ENCODE results near the gene GFOD1.
"Not testable (repeated sequence)": the region's sequence is repeated elsewhere in the genome, so short reads cannot be mapped to it uniquely, and the experiment has no call there.

The GFOD1 gene

GRCh38 chr6:13450628-13451027 is 36.8 kb downstream of the GFOD1 start:
- Histone ChIP-seq H3K4me3 (no peak overlapping the region), H3K27ac (no peak overlapping the region)

- peak overlapping the region in 5 of 21 experiments; percentile 10 to 56 (median 25) for H3K27ac ChIP-seq
- no peak overlapping the region for H3K4me3 ChIP-seq
These were observed 39.3 kb downstream of the GFOD1 start for GRCh38 chr6:13447949-13448724.

DNA sequence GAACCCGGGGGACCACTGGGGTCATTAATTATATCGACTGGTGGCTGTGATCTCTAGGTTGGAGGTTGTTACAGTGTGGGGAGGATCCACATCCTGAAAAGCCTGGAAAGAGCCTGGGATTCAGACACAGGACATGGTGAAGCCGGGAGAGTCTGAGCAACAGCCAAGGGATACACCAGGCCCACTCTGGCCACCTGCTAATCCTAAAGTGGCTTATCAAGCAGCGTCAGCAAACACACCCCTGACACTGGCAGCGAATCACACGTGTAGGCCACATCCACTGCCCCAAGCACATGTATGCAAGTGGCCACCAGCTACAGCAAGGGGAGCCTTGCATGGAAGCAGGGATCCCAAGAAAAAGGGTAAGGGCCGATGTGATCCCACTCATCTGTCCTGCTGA is 41.0 kb downstream of the GFOD1 start:
- H3K4me3 ChIP-seq = no peak overlapping the region
- no peak overlapping the region for H3K27ac ChIP-seq

DNA sequence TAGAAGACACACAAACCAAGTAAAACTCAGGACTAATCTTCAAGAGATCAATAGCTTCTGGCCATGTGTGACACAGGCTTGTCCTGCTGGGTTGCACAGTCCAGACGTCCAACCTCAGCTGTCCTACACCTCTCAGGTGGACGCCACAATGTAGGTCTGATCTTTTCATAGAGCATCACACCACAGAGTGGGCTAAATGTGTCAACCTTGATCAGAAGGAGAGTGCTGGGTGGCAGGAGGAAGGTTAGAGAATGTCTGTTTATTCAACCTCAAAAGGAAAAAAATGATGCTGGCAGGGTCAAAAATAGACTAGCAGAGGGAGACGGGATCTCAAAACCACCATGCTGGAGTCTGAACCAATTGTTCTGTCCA is 41.7 kb downstream of the GFOD1 start:
- peak overlapping the region in 1 of 21 experiments; percentile 22 for H3K27ac ChIP-seq
- no peak overlapping the region for H3K4me3 ChIP-seq

GRCh38 chr6:13445005-13445743 is 42.2 kb downstream of the GFOD1 start:
- no peak overlapping the region for H3K4me3 ChIP-seq
- H3K27ac ChIP-seq = peak overlapping the region in 2 of 21 experiments; percentile 12 to 22

GRCh38 chr6:13444604-13445003 is 42.8 kb downstream of the GFOD1 start:
- Histone ChIP-seq H3K4me3 (no peak overlapping the region), H3K27ac (no peak overlapping the region)

GRCh38 chr6:13443978-13444377 is 43.4 kb downstream of the GFOD1 start:
- H3K27ac ChIP-seq, H3K4me3 ChIP-seq: not testable (repeated sequence)

DNA sequence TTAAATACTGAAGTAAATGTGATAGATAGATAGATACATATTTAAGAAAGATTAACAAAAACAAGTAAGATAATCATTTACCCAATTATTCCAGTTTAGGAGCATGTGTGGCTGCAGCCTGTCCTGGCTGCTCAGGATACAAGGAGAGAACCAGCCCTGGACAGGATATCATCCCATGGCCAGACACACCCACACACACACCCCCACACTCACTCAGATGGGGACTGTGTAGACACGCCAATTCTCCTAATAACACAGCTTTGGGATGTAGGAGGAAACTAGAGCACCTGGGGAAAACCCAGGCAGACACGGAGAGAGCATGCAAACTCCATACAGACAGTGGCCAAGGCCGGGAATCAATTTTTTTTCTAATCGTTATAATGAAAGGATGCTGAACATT is 45.6 kb downstream of the GFOD1 start:
- no peak overlapping the region for H3K4me3 ChIP-seq

DNA sequence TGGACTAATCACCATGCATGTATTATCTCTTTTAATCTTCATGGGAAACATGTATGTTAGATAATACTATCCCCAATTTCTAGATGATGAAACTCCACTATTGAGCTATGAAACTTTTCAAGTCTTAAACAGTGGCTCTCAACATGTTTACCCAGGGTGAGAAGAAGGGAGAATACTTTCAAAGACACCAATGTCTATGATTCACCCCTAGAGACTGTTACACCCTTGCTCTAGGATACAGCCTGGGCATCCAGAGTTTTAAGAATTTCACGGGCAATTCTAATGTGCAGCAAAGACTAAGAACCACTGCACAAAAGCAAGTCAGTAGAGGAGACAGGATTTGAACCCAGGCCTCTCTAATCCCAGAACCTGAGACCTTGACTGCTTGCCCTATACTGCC is 47.8 kb downstream of the GFOD1 start:
- no peak overlapping the region for H3K27ac ChIP-seq
- no peak overlapping the region for H3K4me3 ChIP-seq

More for the DNA sequence above, 45.6 kb downstream of the GFOD1 start:
- H3K27ac ChIP-seq = no peak overlapping the region

DNA sequence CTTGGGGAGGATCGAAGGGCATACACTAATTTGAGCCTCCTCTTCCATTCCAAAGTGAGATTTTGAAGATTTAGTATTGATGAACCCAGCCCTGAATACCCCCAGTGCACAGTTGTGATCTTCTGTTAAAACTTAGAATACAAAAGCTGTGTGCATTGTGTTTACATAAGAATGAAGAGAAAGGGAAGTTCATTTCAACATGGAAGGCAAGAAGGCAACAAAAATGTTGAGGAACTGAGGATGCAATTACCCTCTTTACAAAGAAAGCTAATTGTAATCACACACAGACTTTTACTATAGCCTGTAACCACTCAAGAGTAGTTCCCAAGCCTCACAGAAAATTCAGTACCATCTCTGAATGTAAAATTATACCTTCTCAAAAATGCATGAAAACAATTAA is 49.3 kb downstream of the GFOD1 start:
- Histone ChIP-seq H3K4me3 (no peak overlapping the region), H3K27ac (no peak overlapping the region)

DNA sequence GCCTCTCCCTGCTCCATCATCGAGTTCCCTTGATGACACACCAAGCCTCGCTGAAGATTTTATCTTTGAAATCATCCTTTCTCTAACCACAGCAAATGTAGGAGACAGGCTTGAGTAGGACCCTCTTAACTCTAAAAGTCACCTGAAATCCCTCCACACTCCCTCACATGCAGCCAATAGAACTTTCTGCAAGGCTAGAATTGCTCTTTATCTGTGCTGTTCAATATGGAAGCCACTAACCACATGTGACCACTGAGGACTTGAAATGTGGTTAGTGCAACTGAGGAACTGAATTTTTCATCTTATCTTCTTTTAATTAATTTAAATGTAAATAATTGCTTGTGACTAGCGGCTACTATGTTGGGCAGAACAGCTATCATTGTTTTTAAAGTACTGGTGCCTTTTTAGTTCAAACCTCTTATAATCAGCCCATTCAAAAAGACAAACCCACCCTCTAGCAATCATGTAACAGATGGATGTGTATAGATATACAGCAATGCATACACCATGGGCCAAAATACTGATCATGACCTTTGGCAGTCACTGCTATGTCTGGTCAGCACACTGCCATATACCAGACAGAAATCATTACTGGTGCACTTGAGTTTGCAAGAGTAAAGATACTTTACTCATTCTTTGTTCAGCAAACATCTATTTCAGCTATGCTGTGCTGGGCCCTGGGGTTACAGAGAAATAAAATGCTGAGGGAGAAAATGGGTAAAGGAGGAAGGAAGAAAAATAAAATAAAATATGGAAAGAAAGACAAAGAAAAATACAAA is 50.0 kb downstream of the GFOD1 start:
- no peak overlapping the region for H3K4me3 ChIP-seq
- H3K27ac ChIP-seq = no peak overlapping the region

- no peak overlapping the region for H3K27ac ChIP-seq
- H3K4me3 ChIP-seq = no peak overlapping the region
These were observed 50.8 kb downstream of the GFOD1 start for GRCh38 chr6:13436399-13437217.

DNA sequence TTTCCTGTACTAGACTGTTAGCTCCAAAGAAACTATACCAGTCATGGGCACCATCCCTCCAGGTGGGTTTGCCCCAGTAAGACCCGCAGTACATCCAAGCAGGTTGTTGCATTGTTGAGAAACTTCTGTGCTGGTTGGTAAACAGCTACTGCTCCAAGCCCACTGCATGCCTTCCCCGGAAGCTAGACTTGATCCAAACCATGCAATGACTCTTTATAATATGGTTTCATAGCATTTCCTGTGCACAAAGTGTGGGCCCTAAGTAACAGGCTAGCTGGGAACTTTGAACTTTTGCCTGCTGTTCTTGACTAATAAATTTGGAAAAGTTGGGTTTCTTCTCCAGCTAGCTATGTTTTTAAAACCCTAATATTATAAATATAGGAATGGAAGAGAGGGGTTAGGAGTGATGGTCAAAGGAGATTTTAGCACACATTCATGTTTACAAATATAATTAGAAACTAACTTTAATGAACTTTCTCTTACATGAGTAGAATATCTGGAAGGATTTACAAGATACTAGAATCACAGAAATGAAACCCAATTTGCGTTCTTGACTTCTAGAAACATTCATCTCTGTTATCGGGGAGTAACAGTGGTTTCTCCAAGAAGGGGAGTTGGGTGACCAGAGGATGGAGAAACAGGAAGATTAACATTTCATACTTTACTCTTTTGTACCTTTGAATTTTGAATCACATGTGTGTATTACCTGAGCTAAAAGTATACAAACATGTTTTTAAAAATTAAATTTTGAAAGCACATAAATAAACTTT is 51.7 kb downstream of the GFOD1 start:
- no peak overlapping the region for H3K4me3 ChIP-seq
- H3K27ac ChIP-seq = peak overlapping the region in 2 of 21 experiments; percentile 9 to 37

DNA sequence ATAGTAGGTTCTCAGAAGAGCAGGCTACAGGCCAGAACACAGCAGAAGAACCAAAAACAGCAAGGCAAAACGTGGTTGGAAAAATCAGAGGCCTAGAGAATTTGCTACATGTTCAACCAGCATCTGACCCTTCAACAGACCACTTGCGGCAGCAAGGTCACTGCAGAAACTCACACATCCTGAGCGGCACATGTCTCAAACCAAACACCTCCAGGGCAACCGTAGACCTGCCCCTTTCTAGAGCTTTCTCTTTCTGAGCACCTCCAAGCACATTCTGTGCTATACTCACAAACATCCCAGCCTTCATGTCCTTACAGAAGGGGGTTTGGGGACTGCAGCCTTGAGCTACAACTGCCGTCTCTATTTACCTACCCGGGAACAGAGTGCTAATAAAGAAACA is 52.6 kb downstream of the GFOD1 start:
- peak overlapping the region in 1 of 21 experiments; percentile 37 for H3K27ac ChIP-seq
- no peak overlapping the region for H3K4me3 ChIP-seq

- peak overlapping the region in 1 of 21 experiments; percentile 37 for H3K27ac ChIP-seq
- H3K4me3 ChIP-seq = not testable (repeated sequence)
These were observed 53.1 kb downstream of the GFOD1 start for GRCh38 chr6:13434135-13434775.

DNA sequence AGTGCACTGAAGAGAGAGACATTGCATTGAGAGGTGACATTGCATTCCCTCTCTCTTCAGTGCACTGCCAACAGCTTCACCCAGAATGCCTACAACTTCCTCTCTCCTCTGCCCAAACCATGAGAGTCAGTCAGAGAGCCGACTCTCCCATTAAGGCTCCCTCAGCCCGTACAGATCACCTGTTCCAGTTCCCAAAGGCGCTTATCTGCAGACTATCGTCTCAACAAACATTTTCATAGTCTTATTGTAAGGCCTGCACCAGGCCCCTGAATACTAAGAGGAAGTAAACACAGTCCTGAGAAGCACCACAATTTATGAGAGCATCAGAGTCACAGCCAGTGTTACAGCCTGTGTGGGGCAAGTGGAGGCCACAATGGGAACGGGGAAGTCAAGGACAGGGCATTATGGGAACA is 53.7 kb downstream of the GFOD1 start:
- H3K4me3 ChIP-seq = no peak overlapping the region
- H3K27ac ChIP-seq = peak overlapping the region in 2 of 21 experiments; percentile 48 to 66

DNA sequence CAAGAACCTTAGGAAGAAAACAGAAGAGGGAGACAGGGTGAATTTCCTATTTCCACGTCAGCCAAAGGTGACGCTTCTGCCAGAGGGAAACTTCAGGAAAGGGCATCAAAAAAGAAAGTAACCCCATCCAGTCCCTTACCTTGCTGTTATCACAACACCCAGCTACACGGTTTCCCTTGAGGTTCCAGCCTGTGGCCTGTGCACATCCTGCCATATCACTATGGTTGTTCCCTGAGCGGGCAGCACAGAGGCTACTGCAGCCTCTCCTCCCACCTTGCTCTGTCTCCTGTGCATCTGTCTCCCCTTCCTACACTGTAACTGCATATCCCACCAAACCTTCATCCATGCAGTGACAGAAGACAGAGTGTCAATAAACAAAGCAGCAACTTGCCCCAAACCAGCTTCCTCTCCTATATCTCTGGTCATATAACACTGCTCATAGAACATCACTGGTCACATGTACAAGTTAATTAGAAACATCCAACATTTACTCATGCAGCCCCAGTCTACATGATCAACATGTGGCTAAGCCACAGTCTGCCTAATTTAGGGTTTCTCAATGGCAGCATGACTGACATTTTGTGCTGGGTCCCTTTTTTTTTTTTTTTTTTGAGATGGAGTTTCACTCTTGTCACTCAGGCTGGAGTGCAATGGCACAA is 54.7 kb downstream of the GFOD1 start:
- Histone ChIP-seq H3K27ac (peak overlapping the region in 5 of 21 experiments; percentile 2 to 66 (median 29)), H3K4me3 (no peak overlapping the region)

Measured in skin epidermis (tissue), 12 donors.